Cerebellar cortex (tissue), 1 donor: Measurements from ENCODE around the gene GPR22.

ENCODE experiments used
- DNase-seq: peaks from one replicate; pipeline ENCODE4 v3.0.0-alpha.2; 2015; ENCODE audit warnings: low spot score

GPR22 gene

DNA sequence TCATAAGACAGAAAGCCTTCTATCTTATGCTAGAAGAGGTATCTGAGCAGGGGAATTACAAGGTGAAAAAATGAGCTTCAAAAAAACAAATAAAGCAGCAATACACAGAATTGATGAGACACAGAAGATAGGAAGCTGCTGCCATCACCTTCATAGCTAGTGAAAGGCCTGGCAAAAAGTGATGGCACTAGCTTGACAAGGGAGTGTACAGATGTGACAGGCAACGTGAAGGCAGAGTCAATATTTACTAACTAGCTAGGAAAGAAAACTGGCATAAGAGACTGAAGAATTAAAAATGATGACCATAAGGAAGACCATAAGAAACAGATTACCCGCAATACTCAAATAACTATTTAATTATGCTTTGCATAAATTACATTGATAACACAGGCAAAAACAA is 9.4 kb downstream of the GPR22 start:
- no peak for DNase-seq

DNA sequence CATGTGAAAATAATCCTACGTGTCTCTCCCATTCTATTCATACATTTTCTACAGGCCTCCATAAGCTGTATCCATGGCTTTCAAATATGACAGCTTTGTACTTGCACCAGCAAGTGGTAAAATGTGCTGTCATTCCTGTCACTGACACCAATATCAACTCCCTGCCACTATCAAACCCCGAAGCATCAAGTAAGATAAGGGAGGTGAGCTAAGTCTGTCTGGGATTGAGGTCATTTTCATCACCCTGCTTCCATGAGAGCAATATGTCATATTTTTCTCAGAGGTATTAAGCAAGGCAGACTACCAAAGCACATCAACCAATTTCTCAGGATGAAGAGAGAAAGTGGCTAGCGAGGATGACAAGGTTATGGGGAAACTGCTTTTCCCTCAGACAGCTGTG is 11.1 kb downstream of the GPR22 start:
- no peak for DNase-seq

DNA sequence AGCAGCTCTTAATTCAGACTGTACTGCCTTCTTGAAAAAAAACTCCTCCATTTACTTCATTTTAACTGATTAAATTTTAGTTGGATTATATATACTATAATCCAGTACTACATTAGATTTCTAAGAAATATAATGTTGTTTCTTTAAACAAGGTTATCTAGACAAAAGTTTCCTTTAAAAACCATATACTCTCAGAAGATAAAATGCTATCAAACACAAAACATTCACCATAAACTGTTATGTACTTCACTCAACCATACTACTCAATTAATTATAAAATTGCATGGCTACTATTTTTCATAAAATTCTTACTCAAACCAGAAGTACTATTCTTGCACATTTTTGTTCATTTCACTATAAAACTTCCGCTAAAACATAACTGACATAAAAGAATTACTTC is 12.7 kb downstream of the GPR22 start:
- no peak for DNase-seq

DNA sequence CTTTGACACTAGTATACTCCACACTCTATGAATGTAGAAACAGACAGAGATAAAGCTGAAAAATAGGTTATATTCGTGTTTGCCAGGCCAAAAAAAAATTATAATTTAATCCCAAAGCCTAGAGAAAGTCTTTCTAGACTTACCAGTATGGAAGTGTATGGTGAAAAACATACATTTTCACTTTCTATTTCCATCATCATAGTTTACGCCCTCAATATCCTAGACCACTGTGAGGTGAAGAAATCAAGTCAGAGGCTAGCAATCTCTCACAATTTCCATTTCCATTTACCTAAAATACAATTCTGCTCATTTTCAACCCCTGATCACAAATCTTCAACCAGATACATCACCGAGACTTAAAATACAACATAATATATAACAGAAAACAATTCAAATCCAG is 16.2 kb downstream of the GPR22 start:
- DNase-seq, result no peak

DNA sequence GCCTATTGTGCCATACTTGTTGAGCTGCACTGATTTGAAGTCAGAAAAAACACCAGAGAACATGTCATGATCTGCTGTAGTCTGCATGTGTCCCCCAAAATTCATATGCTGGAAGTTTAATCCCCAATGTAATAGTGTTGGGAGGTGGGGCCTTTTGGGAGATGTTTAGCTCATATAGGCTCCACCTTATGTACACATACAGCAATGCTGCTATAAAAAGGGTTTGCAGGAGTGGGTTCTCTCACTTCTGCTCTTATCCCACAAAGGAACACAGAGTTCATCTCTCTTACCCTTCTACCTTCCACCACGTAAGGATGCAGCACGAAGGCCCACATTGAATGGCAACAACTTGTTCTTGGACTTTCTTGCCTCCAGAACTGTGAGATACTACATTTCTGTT is 23.0 kb downstream of the GPR22 start:
- DNase-seq, result no peak

DNA sequence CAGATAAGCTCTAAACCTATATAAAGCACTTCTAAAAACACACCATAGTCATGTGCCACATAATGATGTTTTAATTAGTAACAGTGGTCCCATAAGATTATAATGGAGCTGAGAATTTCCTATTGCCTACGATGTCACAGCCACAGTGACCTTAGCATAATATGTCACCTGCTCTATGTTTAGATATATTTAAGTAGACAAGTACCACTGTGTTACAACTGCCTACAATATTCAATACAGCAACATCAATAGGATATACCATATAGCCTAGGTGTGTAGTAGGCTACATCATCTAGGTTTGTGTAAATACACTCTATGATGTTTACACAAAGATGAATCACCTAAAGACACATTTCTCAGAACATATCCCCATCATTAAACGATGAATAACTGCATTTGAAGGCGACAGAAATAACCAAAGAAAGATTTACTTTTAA is 24.5 kb downstream of the GPR22 start:
- no peak for DNase-seq

DNA sequence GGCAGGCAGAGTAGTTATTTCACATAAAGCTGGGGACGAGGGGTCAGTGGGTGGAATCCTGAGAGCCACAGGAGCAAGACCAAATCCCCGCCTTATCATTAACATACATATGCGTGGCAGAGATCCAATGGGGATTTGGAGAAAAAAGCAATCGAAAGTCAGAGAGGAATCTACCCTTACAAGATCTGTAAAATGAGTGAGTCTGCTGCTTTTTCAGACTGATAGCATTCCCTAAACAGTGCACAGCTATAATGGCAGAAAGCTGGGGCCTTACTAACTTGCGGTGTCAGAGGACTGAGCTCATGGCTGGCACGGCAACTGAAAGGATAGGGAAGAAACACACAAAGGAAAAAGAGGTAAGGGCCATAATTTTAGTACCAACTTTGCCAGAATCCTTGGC is 25.0 kb downstream of the GPR22 start:
- no peak for DNase-seq

DNA sequence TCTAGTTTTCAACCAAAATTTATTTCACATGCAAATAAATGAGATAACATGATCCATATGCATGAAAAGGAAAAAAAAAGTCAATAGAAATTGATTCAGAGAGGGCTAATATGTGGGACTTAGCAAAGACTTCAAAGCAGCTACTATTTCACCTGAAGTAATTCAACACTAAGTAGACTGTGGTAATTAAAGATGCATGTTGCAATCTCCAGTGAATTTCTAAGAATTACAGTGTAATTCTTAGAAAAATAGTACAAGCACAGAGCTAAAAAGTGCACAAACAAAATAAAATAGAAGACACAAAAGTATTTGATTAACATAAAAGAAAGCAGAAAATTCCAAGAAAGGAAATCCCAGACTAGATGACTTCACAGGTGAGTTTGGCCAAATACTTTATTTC is 25.7 kb downstream of the GPR22 start:
- DNase-seq, result no peak

DNA sequence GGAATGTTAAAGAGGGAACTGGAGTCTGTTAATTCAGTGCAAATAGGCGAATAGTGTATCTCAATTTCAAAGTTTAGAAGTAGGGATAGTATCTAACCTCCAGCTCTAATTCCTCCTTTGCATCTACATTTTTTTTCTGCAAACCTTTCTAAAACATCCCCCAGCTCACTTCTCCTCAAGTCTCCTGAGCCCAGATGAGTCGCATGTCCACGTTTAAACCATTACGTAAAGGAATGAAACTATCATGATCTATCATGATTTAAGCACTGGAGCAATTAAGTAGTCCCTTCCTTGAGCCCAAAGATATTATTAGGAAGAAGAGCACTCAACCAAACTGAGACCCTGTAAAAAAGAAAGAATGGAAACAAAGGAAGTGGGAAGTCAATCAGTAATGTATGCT is 29.9 kb downstream of the GPR22 start:
- no peak for DNase-seq

DNA sequence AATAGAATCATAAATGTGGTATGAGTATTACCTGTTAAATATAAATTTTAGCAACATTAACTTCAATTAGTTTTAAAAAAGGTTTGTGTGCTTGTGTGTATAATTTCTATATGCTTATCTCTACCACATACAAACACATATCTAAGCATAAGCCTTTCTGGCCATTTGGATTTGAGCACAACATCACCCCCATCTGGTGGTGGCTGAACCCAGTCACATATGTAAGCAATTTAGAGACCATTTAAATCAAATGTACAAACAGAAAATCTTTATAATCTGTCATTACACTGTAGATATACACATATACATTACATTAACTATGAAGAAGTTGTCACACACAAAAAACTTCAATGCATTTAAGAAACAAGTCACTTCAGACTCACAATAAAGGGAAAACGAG is 31.7 kb downstream of the GPR22 start:
- peak; percentile 53 for DNase-seq

DNA sequence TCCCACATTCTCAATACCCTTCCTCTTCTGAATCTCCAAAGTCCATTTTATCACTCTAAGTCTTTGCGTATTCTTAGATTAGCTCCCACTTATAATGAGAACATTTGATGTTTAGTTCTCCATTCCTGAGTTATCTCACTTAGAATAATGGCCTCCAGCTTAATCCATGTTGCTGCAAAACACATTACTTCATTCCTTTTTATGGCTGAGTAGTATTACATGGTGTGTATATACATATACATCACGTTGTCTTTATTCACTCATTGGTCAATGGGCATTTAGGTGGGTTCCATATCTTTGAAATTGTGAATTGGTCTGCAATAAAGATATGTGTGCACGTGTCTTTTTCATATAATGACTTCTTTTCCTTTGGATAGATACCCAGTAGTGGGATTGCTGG is 32.3 kb downstream of the GPR22 start:
- no peak for DNase-seq

DNA sequence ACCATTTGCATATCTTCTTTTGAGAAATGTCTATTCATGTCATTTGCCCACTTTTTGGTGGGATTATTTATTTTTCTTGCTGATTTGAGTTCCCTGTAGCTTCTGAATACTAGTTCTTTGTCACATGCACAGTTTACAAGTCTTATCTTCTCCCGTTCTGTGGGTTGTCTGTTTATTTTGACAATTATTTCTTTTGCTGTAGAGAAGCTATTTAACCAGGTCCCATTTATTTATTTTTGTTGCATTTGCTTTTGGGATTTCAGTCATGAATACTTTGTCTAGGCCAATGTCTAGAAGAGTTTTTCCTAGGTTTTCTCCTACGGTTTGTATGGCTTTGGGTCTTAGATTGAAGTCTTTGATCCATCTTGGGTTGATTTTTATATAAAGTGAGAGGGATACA is 32.9 kb downstream of the GPR22 start:
- no peak for DNase-seq

DNA sequence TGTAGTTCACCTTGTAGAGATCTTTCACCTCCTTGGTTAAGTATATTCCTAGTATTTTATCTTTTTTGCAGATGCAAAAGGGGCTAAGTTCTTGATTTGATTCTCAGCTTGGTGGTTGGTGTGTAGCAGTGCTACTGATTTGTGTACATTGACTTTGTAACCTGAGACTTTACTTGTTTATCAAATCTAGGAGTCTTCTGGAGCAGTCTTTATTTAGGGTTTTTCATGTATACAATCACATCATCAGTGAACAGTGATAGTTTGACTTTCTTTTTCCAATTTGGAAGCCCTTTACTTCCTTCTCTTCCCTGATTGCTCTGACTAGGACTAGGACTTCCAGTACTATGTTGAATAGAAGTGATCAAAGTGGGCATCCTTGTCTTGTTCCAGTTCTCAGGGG is 33.8 kb downstream of the GPR22 start:
- DNase-seq, result no peak

DNA sequence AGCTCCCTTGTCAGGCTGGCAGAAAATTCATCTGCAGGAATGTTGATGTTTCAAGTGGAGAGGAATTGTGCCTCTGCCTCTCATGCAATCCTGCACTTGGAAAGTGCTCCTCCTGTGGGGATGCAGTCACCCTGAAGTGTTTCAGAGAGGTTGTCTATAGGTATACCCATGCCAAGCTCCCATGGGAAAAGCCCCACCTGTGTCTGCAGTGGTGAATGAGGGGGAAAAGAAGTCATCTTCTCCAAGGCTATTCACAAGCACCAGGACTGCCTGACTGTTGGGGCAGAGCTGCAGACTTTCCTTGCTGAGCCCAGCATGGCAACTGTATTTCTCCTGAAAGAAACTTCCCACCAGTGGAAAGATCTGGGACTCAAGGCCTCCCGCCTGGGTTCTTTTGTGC is 35.5 kb downstream of the GPR22 start:
- DNase-seq, result no peak

DNA sequence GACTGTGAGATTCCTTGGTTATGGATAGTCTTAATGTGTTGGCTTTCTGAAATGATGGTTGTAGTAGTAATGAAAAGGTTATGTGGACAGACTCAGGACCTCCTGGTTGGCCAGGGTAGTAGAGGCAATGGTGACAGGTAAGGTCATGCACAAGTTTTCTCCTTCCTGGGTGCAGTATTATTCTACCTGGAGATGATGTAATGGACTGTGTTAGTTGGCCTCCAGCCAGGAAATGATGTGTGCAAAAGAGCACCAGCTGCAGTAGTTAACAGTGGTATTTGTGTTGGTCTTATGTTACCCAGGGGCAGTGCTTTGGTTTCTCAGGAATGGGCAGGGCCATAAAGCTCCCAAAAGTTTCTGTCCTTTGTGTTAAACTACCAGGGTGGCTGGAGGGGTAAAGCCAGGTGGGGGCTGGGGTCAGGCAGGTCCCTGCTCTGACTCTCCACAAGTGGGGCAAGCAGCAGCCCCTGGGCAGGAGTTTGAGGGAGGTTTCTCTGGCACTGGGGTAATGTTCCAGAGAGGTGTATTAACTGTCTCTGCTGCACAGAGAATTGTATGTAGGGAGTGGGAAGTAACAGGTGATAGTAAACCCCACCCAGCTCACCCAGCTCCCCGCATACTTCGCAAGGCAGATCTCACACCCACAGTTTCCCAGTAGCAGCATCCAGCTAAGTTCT is 36.3 kb downstream of the GPR22 start:
- no peak for DNase-seq

DNA sequence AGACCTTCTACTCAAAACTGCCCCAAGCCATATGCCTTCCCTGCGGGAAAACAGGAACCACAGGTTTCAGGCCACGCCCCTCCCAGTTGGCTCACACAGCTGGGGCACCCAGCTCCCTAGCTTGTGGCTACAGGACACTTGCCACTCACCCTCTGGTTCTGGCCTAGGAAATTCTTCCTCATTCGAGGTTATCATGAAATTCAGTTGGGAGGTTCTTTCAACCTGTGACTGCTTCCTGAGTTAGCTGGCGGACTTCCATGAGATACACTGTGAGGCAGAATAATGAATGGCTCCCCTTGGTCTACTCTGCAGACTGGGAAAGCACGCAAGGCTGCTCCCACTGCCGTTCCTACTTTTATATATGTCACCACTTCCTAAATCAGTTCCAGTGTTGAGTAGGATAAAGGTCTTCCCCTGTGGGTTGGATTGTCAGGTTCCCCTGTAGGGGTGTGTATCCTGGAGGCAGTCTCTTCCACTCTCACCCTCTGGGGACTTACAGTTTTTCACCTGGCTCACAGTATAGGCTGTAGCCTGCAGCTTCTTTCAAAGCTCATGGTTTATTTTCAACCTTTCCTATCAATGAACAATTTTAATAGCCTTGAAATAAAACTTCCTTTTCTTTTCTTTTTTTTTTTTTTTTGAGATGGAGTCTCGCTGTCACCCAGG is 37.0 kb downstream of the GPR22 start:
- no peak for DNase-seq
